Neural cell (in vitro differentiated cells): ENCODE data around the gene UBE2Q1. TPM values are rescaled to one million over a fixed set of nuclear protein-coding genes. Genes with fewer than 3 reads are reported as not detected.

Experiments used
- H2AFZ ChIP-seq: fragments of 200-600, 300-800 bp; sonication (generic), shearing (Covaris generic); 2 replicates; pipeline ENCODE4 v1.6.0; 2014; ENCODE audit warnings: low read depth, mild to moderate bottlenecking, antibody characterized with exemption, low read length, moderate library complexity
- H3F3A ChIP-seq: fragments of 200-600 bp; shearing (Covaris generic); 2 replicates; pipeline ENCODE4 v1.6.1; 2016; ENCODE audit warnings: mild to moderate bottlenecking, moderate library complexity, mixed read lengths, antibody characterized with exemption, low read length; ENCODE audit not compliant: insufficient read depth, poor library complexity, severe bottlenecking
- H3K27ac ChIP-seq: fragments of 200-600, 300-800 bp; sonication (generic), shearing (Covaris generic); 2 replicates; pipeline ENCODE4 v1.5.1; 2014; ENCODE audit warnings: mild to moderate bottlenecking, low read length, moderate library complexity
- H3K27me3 ChIP-seq: fragments of 300-800, 200-600 bp; sonication (generic), shearing (Covaris generic); 2 replicates; pipeline ENCODE4 v1.6.0; 2014; ENCODE audit warnings: mild to moderate bottlenecking, low read depth, low read length, moderate library complexity; ENCODE audit not compliant: insufficient read depth
- H3K36me3 ChIP-seq: fragments of 300-800, 200-600 bp; sonication (generic), shearing (Covaris generic); 2 replicates; pipeline ENCODE4 v1.5.1; 2014; ENCODE audit warnings: mild to moderate bottlenecking, antibody characterized with exemption, low read length, moderate library complexity; ENCODE audit not compliant: insufficient read depth
- H3K4me2 ChIP-seq: fragments of 300-800, 200-600 bp; sonication (generic), shearing (Covaris generic); 2 replicates; pipeline ENCODE4 v1.6.0; 2014; ENCODE audit warnings: mild to moderate bottlenecking, low read length
- H3K4me3 ChIP-seq: fragments of 300-800, 200-600 bp; sonication (generic), shearing (Covaris generic); 2 replicates; pipeline ENCODE4 v1.5.1; 2014; ENCODE audit warnings: mild to moderate bottlenecking, low read length, moderate library complexity
- H3K79me2 ChIP-seq: fragments of 200-600 bp; shearing (Covaris generic); replicated peaks from 2 replicates; pipeline ENCODE4 v1.6.0; 2014; ENCODE audit warnings: mild to moderate bottlenecking, low read length, moderate library complexity; ENCODE audit not compliant: insufficient read depth
- H3K9ac ChIP-seq: fragments of 300-800, 200-600 bp; sonication (generic), shearing (Covaris generic); 2 replicates; pipeline ENCODE4 v1.6.1; 2016; ENCODE audit warnings: mild to moderate bottlenecking, low read length, mixed read lengths
- H3K9me2 ChIP-seq: fragments of 200-600 bp; shearing (Covaris generic); 2 replicates; pipeline ENCODE4 v1.6.1; 2016; ENCODE audit warnings: mild to moderate bottlenecking, low read length, mixed read lengths; ENCODE audit not compliant: insufficient read depth
- H3K9me3 ChIP-seq: fragments of 200-600, 300-800 bp; sonication (generic), shearing (Covaris generic); 2 replicates; pipeline ENCODE4 v1.6.1; 2016; ENCODE audit warnings: mild to moderate bottlenecking, mixed run types, low read length, moderate library complexity, mixed read lengths
- H4K20me1 ChIP-seq: fragments of 200-600 bp; shearing (Covaris generic); 2 replicates; pipeline ENCODE4 v1.6.1; 2016; ENCODE audit warnings: mild to moderate bottlenecking, mixed run types; ENCODE audit not compliant: insufficient read depth
- EP300 ChIP-seq: fragments of 450-650 bp; conservative IDR thresholded peaks from 2 replicates; pipeline ENCODE4 v1.6.1; 2014; ENCODE audit warnings: antibody characterized with exemption, mild to moderate bottlenecking, moderate library complexity; ENCODE audit not compliant: poor library complexity, severe bottlenecking
- EZH2 ChIP-seq: fragments of 200-600, 300-800 bp; shearing (Covaris generic), sonication (generic); IDR thresholded peaks from 2 replicates; pipeline ENCODE4 v1.6.1; 2014; ENCODE audit warnings: antibody characterized with exemption, low read length, borderline replicate concordance, mild to moderate bottlenecking; ENCODE audit not compliant: insufficient read depth, poor library complexity, severe bottlenecking
- MXI1 ChIP-seq: fragments of 450-650 bp; conservative IDR thresholded peaks from 2 replicates; pipeline ENCODE4 v1.6.1; 2014; ENCODE audit warnings: antibody characterized with exemption, mild to moderate bottlenecking; ENCODE audit not compliant: poor library complexity, severe bottlenecking
- POLR2AphosphoS5 ChIP-seq: IDR thresholded peaks from 2 replicates; pipeline ENCODE4 v1.6.1; 2012
- RAD21 ChIP-seq: fragments of 450-650 bp; conservative IDR thresholded peaks from 2 replicates; pipeline ENCODE4 v1.6.1; 2014; ENCODE audit warnings: antibody characterized with exemption, mild to moderate bottlenecking, moderate library complexity
- REST ChIP-seq: IDR thresholded peaks from 2 replicates; pipeline ENCODE4 v1.6.1; 2012; ENCODE audit warnings: borderline replicate concordance
- SMC3 ChIP-seq: fragments of 450-650 bp; conservative IDR thresholded peaks from 2 replicates; pipeline ENCODE4 v1.6.1; 2014; ENCODE audit warnings: antibody characterized with exemption, mild to moderate bottlenecking, moderate library complexity; ENCODE audit not compliant: poor library complexity
- TAF1 ChIP-seq: IDR thresholded peaks from 2 replicates; pipeline ENCODE4 v1.6.1; 2012; ENCODE audit warnings: low read depth
- polyA plus RNA-seq: library from polyadenylated mRNA; depleted of rRNA; stranded (reverse); fragments of >200 nt; gene quantifications from 2 replicates; pipeline ENCODE4 v1.2.3, GENCODE V29; 2014

The UBE2Q1 gene
- polyA plus RNA-seq, 1 donor from 2014 or later: 103 TPM

- H3K27ac ChIP-seq: no peak overlapping the region
Observed at GRCh38 chr1:154499446-154499845, 59.0 kb downstream of the UBE2Q1 start.

More at GRCh38 chr1:154499446-154499845, 59.0 kb downstream of the UBE2Q1 start:
- no peaks in the 10 kb centered on the region for H3K79me2 ChIP-seq
- no peaks in the 10 kb centered on the region for H3F3A ChIP-seq
- H4K20me1 ChIP-seq: no peaks in the 10 kb centered on the region
- no peak overlapping the region for H3K4me3 ChIP-seq
- TF ChIP-seq POLR2AphosphoS5: no peak
- TF ChIP-seq EP300: no peak
- TF ChIP-seq SMC3: no peak
- TF ChIP-seq REST: no peak
- no peak for TF ChIP-seq MXI1
- no peak for TF ChIP-seq EZH2
- no peak for TF ChIP-seq TAF1
- TF ChIP-seq RAD21: no peak
- H3K9me2 ChIP-seq: no peaks in the 10 kb centered on the region
- H2AFZ ChIP-seq: no peak overlapping the region
- H3K27me3 ChIP-seq: peaks cover 58% of the 10 kb centered on the region
- no peak overlapping the region for H3K4me2 ChIP-seq
- H3K9me3 ChIP-seq: peaks cover 7% of the 10 kb centered on the region
- H3K9ac ChIP-seq: no peak overlapping the region
- no peaks in the 10 kb centered on the region for H3K36me3 ChIP-seq

Other genes starting within 250 kb of the UBE2Q1 start
- gene AQP10, start 237.6 kb downstream of the UBE2Q1 start, polyA plus RNA-seq: not detected in 2 replicates
- 71.3 and 86.9 TPM in 2 replicates for gene ATP8B2, start 233.1 kb downstream of the UBE2Q1 start, polyA plus RNA-seq
- not detected in 2 replicates for gene IL6R, start 153.3 kb downstream of the UBE2Q1 start, polyA plus RNA-seq
- gene TDRD10, start 56.4 kb downstream of the UBE2Q1 start, polyA plus RNA-seq: not detected in 2 replicates
- gene SHE, start 56.2 kb downstream of the UBE2Q1 start, polyA plus RNA-seq: 0.04 TPM in 1 of 2 replicates, not detected in the other
- 15.5 and 18.2 TPM in 2 replicates for gene CHRNB2, start 9.1 kb upstream of the UBE2Q1 start, polyA plus RNA-seq
- 51.4 and 59.3 TPM in 2 replicates for gene ADAR, start 49.5 kb upstream of the UBE2Q1 start, polyA plus RNA-seq